Activated T-cell treated with anti-CD3 and anti-CD28 coated beads for 1 hour (primary cell): ENCODE data around the gene ZNF236.

Source experiments
- DNase-seq: peaks from one replicate; pipeline ENCODE4 v3.0.0-alpha.2; 2020; ENCODE audit warnings: low read depth

ZNF236 gene

DNA sequence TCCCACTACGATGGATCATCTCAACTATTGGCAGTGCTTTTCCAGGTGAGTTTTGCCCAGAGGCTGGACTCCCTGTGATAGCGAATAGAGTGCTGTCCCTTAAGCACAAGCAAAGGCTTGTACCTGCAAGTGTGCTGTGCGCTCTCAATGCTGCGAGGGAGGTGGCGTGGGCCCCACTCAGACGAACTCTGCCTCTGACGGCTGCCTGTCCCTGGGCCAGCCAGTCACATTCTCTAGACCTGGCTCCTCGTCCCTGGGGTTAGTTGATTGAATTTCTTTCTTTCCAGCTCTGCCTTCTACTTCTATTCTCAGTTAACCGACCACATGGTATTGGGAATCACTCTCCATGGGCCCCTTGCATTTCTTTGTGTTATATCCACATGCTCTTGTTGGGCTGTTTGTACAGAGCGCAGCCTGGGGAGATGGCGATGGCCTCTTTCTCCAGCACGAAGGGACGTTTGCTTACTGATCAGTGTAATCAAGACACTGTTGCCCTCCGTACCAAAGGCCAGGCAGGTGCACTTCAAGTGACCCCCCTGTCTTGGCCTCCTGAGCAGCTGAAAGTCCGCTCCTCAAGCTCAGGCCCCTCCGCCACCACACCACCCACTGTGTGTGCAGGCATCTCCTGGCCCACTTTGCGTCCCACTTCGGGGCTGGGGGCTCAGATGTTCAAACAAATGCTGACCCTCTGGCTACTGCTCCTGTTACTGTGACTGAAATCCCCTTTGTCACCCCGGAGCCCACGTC is 151.3 kb downstream of the ZNF236 start:
- DNase-seq, result no peak

DNA sequence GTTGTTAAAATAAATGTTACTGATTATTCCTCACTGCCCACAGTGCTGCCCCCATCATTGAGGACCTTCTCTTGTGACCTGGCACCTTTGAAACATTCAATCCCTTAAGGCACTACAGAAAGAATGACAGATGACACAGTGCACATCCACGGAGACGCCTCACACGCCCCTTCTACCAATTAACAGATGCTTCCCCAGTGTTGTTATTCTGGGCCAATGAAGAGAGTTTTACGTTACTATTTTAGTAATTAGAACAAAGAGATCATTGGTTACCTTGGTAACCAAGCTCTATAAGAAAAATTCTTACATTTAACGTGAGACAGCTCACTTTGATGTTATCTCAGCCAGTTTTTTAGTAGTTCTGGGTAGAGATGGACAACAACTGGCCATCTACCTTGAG is 152.0 kb downstream of the ZNF236 start:
- no peak for DNase-seq

DNA sequence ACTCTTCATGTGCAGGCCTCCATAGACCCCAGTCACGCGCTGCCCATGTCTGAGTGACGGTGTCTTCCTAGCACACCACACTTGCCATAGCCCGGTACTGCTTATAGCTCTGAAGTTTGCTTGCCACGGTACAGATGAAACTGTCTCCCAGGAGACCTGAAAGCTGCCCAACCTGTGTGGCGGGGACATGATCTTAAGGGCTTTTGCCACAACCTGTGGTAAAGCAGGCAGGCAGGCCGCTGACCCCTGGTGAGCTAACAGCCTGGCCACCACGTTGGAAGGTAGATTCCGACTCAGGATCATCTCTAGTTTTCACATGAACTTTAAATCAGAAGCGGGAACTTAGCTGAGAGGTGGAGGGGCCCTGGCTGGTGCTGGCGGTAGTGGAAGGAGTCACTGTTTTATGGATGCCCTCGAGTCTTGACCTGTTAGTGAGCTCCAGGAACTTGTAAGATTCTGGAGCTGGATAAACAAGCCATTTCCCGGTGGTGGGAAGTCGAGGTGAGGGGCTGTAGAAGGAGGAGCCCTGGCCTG is 153.3 kb downstream of the ZNF236 start:
- DNase-seq, result no peak

DNA sequence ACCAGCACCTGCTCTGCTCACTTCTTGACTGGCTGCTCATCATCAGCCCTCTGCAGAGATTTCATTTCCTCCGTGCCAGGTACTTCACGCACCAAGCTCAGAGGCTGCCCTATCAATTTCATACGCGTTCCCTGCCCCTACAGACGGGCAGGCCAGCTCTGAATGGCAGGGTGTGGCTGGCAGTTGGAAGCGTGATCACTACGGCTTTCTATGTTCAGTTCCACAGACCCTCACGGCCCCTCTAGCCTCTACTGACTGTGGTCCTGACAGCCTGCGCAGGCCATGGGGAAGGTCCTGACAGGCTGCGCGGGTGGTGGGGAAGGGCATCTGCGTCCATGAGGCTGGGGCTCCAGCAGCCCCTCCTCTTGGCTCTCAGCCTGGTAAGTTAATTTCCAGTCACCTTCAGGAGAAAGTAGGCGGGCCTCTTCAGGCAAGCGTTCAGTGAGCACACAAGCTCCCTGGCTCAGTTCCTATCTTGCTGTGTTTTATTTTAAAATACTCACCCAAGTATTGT is 154.8 kb downstream of the ZNF236 start:
- no peak for DNase-seq

DNA sequence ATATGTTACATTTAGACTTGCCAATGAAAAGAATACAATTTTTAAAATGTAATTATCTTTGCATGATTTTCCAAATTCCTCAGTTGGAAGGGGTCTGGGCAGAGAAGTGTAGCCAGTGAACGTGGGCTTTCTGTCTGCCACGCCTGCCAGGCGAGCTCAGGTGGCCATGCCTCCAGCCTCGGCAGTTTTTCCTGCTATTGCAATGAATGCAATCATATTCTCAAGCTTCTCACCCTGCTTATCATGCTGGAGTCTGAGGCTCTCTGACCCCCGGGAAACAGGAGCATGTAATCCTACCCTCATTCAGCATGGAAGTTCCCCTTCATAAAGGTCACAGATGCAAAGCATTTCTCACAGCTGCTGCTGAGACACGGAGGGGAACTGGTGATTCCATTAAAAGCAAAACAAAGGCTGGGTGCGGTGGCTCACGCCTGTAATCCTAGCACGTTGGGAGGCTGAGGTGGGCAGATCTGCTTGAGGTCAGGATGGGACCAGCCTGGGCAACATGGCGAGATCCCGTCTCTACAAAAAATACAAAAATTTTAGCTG is 155.4 kb downstream of the ZNF236 start:
- no peak for DNase-seq

DNA sequence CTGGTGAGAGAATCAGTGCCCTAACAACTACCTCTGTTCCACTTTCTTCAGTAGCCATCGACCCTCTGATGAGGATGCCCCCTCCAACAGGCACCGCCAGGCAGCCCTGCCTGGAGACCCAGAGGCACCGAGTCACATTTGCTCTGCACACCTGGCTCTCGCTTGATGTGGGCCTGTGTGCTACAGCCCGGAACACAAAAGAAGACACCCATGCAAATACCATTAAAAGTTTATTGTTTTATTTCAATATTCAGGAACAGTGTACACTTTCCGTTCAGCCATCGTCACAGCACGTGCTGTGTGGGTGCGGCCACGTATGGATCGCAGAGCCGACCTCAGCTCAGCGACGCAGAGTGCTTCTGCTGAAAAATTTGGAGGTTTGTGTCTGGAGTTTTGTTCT is 156.3 kb downstream of the ZNF236 start:
- DNase-seq, result no peak

DNA sequence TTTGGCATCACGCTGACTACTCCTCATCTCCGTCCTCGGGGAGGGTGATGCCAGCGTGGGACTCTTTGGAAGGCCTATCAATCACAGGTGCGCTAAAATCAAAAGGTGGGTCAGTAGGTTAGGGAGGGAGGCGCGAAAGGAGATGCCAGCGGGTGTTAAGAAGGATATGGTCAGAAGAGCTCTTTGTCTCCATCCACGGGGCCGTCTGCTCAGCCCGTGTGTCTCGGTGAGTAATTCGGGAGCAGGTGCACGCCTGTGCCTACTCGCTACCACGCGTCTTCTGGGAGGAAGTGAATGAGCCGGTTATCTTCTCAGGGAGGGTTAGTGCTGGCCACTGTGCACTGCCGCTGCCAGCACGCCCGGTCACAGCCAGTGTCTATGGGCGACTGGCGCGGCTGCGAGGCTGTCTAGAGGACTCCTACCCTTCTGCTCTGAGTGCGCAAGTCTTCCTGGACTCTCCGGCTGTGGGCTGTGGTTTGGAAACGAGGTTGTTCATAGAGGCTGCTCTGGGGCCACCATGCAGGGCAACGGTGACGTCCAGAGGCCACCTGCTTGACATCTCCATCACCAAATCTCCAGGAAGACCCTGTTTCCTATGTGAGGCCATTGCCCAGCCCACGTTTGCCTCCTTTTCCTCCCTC is 156.9 kb downstream of the ZNF236 start:
- DNase-seq, result no peak

DNA sequence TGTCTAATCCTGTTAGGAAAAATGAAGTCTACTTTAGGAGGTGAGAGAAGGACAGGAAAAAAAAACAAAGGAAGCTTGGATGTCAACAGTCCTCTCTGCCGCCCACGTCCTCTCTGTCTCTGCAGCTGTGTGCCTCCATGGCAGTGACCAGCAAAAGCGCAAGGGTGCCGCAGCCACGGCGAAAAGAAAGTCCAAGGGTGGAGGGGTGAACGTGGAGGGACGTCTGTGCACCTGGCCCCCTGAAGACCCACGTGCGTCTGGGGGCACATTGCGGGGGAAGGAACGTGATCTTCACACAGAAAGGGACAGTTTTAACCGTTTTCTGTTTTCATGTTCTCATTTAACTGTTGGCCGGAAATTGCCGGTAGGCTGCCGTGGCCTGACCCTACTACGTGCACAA is 157.5 kb downstream of the ZNF236 start:
- no peak for DNase-seq

DNA sequence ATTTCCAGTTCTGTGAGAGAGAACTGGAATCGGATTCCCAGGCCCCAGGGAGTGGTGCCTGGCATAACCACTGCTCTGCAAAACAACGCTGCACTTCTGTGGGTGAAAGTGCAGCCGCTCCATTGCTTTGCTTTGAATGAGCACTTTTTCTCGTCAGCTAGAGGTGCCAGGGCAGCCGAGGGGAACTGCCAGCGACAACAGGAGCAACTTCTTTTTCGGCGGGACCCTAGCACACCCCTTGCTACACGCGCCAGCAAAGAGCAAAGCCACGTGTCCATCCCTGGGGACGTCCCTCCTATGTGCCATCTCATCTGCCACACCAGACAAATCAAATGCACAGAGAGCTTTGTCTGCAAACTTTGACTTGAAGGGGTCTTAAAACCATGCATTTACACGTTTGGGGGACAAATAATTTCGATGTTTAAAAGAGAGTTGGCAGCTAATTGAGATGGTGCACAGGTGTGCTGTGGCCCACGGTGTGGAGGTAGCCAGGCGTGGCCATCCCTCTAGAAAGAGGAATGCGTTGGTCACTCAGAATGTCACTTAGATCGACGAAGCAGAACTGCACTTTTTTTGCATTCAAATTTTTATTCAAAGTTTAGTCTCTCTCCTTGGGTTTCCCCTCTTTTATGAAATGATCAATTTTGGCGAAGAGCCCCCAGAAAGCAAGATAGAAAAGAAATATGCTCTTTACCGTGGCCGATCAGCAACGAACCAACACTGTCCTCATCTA is 158.5 kb downstream of the ZNF236 start:
- DNase-seq, result no peak

DNA sequence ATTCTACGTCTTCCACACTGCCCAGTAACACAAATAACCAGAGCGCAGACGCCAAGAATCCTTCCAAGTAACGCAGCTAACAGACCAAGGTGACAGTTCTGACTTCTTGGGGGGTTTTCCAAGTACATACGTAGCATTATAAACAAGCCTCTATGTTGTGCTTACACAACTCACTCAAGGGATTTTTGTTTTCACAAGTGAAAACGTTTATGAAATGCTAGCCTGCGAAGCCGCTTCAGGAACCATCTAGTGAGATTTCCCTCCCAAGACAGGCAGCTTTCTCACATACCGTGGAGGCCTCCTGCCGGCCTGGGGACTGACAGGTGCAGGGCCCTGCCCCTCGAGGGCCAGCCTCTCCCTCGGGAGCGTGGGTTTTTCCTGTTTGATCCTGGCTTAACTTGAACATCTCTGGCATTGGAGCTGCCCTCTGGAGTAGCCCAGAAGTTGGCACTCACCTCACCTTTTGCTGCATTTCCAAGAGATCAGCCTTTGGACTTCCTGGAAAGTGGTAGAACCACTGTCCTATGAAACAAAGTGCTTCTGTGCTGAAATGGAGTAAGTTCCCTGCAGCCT is 159.1 kb downstream of the ZNF236 start:
- no peak for DNase-seq

DNA sequence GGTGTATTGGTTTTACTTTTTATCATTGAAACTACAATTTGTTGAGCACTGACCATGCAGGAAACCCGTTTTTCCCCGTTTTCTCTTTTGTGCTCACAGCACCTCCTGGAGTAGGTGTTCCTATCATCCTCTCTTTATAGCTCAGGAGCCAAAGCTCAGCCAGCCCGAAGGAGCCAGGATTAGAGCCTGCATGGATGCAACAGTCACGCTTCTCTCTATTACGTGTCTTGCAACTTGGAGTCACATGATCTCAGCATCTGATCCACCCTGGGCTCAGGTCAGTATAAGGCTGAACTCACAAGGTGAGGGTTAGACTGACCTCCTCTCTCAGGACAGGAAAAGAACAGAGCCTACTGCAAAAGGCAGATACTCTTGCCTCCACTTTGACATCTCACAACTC is 159.7 kb downstream of the ZNF236 start:
- no peak for DNase-seq

DNA sequence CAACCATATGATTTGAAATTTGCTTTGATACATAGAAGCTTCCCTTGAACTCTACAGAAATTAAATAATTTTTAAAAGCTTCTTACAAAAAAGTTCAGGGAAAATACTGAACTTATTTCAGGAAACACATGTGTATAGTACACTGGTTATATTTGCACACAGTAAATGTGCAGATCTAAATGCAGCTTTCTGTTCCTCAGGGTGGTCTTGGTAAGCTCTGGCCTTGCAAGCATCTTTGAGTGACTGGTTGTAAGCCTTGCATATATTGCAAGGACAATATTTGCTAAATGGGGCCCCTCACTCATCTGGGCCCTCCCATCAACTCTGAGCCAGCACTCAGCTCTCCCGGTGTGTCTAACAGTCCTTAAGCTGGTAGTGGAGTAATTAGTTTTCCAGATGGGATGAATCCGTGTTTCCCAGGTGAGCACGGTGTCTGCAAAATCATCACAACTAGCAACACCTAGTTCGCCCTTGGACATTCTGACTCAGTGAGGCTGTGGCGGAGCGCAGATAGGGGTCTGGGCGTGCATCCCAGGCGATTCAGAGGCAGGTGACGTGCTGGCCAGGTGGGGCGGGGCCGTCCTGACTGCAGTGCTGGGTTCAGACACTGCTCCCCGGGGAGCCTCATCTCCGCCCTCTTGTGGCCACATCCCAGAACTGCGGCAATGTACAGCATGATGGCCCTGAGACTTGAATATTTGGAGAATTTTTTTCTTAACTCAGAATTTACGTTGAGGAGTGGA is 160.7 kb downstream of the ZNF236 start:
- peak; percentile 78 for DNase-seq

DNA sequence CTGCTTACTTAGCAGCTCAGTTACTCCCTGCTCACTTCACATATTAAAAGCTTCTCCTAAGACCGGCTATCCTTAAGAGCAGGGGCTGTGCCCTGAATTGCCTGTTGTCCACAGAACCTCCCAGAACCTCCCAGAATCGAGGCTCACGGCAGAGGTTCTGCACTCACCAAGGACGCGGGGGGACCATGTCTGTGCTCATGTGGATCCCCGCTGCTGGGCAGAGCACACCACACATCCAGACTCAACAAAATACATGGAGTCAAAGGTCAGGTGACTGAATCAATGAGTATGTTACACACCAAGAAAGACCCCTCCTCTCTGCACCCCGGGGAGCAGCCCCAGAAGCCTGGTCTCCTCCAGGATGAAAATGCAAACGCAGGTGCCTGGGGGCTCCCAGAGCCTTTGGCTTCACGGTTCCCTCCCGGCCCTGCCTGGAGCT is 161.3 kb downstream of the ZNF236 start:
- no peak for DNase-seq

DNA sequence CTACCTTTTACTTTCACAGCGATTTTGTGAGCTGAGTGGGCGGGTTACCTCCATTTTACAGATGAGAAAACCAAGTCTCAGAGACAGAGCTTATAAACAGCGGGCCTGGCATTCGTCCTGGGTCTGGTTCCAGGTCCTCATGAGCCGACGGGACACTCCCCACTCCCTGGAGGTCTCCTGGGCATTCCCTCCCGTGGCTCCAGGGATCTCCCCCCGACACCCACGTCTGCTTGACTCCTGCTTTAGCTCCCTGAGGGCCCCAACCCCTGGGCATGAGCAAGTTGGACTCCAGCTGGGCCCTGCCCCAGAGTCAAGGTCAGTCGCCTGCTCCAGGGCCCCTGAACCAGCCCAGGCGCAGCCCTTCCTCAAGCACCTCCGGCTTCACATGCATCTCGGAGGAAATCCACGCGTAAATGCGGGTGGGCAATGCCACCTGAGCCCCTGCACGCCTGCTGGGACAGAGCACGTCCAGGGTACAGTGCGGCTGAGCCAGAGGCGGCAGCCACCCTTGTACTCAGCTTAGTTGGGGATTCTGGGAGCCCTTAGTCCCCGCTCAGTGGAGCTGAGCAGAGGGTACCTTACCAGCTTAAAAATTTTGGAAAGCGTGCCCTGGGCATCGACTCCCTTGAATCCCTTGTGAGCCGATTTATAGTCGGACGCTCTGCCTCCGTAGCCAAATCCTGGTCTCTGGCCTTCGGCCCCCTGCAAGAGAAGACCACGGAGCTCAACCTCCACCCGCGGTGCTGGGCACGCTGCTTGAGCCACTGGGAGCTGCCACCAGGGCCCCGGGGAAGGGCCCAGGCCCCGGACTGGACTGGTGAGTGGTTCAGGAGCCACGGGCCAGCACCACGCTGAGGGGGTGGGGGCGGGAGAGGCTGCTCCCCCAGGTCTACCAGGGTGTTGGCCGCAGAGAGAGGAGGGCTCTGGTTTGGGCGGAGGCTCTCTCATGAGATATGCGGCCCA is 162.1 kb downstream of the ZNF236 start:
- DNase-seq, result no peak

DNA sequence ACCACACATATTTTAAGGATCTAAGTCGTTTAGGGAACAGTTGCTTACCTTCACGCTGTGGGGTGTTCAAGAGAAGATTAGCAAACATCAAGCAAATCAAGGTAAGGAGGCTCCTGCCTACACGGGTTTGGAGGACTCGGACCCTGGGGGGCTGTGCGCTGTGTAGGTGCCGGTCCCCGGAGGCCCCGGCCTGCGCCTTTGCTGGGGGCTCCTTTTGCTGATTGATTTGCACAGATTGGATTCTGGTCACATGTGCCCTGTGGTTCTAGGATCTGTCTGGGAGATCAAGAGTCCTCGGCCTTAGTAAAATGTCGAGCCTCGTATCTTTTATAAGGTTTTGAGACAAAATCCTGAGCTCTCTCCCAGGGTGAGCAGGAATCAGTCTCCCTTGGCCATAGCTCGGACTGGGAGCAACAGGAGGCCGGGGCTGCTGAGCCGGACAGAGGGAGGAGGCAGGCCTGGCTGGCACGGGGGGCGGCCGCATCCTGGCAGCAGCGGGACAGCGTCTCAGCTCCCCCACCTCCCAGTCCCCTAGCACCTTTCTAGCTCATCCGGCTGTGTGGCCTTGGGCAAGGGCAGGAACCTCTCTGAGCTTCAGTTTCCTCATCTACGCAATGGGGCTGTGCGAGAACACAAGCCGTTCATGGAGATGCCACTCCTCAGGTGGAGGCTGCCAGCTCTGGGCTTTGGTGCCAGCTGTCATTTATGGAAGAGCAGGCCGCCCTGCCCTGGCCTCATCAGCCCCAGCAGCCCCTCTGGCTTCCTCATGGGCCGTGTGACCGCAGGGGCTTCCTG is 163.0 kb downstream of the ZNF236 start:
- no peak for DNase-seq

DNA sequence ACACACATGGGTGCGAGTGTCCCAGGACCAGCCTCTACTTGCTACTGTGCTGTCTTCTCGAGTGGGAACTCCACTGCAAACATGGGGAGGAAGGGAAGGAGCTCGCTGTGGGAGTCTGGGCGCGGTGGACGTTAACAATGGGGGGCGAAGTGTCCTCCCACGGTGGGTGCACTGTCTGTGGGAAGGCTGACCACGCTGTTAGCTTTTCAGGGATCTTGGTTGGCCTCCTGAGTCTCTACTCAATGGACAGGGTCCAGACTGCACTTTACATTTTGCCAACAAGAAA is 163.5 kb downstream of the ZNF236 start:
- no peak for DNase-seq

DNA sequence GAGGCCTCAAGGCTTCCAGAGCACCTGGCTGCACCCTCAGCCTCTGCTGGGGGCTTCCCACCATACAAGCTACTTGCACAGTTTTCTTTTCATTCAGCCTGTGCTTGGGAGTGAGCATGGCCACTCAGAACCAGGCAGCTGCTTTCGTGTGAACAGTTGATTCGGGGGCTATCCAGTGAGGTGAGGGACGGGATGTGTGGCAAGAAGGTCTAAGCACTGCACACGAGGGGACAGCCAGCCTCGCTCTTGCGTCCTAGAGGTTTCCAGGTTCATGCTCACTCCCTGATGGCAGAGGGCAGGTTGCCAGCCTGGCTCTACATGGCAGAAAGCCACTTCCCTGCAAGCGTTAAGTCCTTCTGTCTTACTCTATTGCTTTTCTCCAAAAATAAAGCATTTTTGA is 164.0 kb downstream of the ZNF236 start:
- no peak for DNase-seq

DNA sequence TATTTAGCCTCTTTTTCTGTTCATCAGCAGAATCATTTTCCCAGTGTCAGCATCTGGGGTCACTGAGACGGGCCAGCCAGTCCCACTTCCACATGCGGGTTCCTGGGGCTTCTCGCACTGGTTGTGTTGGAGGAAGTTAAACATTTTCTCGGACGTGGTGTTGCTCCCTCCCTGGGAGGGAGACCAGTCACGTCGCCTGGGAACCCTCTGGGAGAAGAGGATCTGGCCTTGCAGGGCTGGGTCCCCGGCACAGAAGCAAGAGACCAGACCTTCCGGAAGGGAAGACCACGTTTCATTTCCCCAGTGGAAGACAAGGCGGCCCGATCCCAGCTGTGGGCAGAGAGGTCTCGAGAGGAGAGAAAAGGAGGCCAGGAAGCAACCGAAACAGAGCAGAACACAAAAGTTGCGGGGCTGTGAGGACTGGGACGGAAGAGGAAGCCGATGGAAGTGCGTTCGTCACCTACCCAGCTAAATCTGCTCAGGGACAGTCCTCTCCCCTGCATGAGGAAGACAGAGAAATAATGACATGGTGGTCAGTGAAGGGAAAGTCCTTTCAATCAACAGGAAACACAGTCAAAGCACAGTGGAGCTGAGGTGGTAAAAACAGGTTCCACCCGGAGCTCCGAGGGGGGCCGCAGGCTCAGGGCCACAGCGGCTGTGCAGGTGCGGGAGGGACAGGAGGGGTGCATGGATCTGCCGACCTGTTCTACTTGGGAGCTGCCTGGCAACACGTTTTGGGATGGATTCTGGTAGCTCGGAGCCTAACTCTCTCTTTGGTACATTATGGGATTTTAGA is 165.9 kb downstream of the ZNF236 start:
- no peak for DNase-seq
